Neural cell (in vitro differentiated cells): Measurements from ENCODE around the gene MS4A4E. TPM values are rescaled to one million over a fixed set of nuclear protein-coding genes. Genes with fewer than 3 reads are reported as not detected.

ENCODE experiments used
- H2AFZ ChIP-seq: fragments of 200-600, 300-800 bp; sonication (generic), shearing (Covaris generic); 2 replicates; pipeline ENCODE4 v1.6.0; 2014; ENCODE audit warnings: low read depth, mild to moderate bottlenecking, antibody characterized with exemption, low read length, moderate library complexity
- H3F3A ChIP-seq: fragments of 200-600 bp; shearing (Covaris generic); 2 replicates; pipeline ENCODE4 v1.6.1; 2016; ENCODE audit warnings: mild to moderate bottlenecking, moderate library complexity, mixed read lengths, antibody characterized with exemption, low read length; ENCODE audit not compliant: insufficient read depth, poor library complexity, severe bottlenecking
- H3K27ac ChIP-seq: fragments of 200-600, 300-800 bp; sonication (generic), shearing (Covaris generic); 2 replicates; pipeline ENCODE4 v1.5.1; 2014; ENCODE audit warnings: mild to moderate bottlenecking, low read length, moderate library complexity
- H3K27me3 ChIP-seq: fragments of 300-800, 200-600 bp; sonication (generic), shearing (Covaris generic); 2 replicates; pipeline ENCODE4 v1.6.0; 2014; ENCODE audit warnings: mild to moderate bottlenecking, low read depth, low read length, moderate library complexity; ENCODE audit not compliant: insufficient read depth
- H3K36me3 ChIP-seq: fragments of 300-800, 200-600 bp; sonication (generic), shearing (Covaris generic); 2 replicates; pipeline ENCODE4 v1.5.1; 2014; ENCODE audit warnings: mild to moderate bottlenecking, antibody characterized with exemption, low read length, moderate library complexity; ENCODE audit not compliant: insufficient read depth
- H3K4me2 ChIP-seq: fragments of 300-800, 200-600 bp; sonication (generic), shearing (Covaris generic); 2 replicates; pipeline ENCODE4 v1.6.0; 2014; ENCODE audit warnings: mild to moderate bottlenecking, low read length
- H3K4me3 ChIP-seq: fragments of 300-800, 200-600 bp; sonication (generic), shearing (Covaris generic); 2 replicates; pipeline ENCODE4 v1.5.1; 2014; ENCODE audit warnings: mild to moderate bottlenecking, low read length, moderate library complexity
- H3K79me2 ChIP-seq: fragments of 200-600 bp; shearing (Covaris generic); replicated peaks from 2 replicates; pipeline ENCODE4 v1.6.0; 2014; ENCODE audit warnings: mild to moderate bottlenecking, low read length, moderate library complexity; ENCODE audit not compliant: insufficient read depth
- H3K9ac ChIP-seq: fragments of 300-800, 200-600 bp; sonication (generic), shearing (Covaris generic); 2 replicates; pipeline ENCODE4 v1.6.1; 2016; ENCODE audit warnings: mild to moderate bottlenecking, low read length, mixed read lengths
- H3K9me2 ChIP-seq: fragments of 200-600 bp; shearing (Covaris generic); 2 replicates; pipeline ENCODE4 v1.6.1; 2016; ENCODE audit warnings: mild to moderate bottlenecking, low read length, mixed read lengths; ENCODE audit not compliant: insufficient read depth
- H3K9me3 ChIP-seq: fragments of 200-600, 300-800 bp; sonication (generic), shearing (Covaris generic); 2 replicates; pipeline ENCODE4 v1.6.1; 2016; ENCODE audit warnings: mild to moderate bottlenecking, mixed run types, low read length, moderate library complexity, mixed read lengths
- H4K20me1 ChIP-seq: fragments of 200-600 bp; shearing (Covaris generic); 2 replicates; pipeline ENCODE4 v1.6.1; 2016; ENCODE audit warnings: mild to moderate bottlenecking, mixed run types; ENCODE audit not compliant: insufficient read depth
- EP300 ChIP-seq: fragments of 450-650 bp; conservative IDR thresholded peaks from 2 replicates; pipeline ENCODE4 v1.6.1; 2014; ENCODE audit warnings: antibody characterized with exemption, mild to moderate bottlenecking, moderate library complexity; ENCODE audit not compliant: poor library complexity, severe bottlenecking
- EZH2 ChIP-seq: fragments of 200-600, 300-800 bp; shearing (Covaris generic), sonication (generic); IDR thresholded peaks from 2 replicates; pipeline ENCODE4 v1.6.1; 2014; ENCODE audit warnings: antibody characterized with exemption, low read length, borderline replicate concordance, mild to moderate bottlenecking; ENCODE audit not compliant: insufficient read depth, poor library complexity, severe bottlenecking
- MXI1 ChIP-seq: fragments of 450-650 bp; conservative IDR thresholded peaks from 2 replicates; pipeline ENCODE4 v1.6.1; 2014; ENCODE audit warnings: antibody characterized with exemption, mild to moderate bottlenecking; ENCODE audit not compliant: poor library complexity, severe bottlenecking
- POLR2AphosphoS5 ChIP-seq: IDR thresholded peaks from 2 replicates; pipeline ENCODE4 v1.6.1; 2012
- RAD21 ChIP-seq: fragments of 450-650 bp; conservative IDR thresholded peaks from 2 replicates; pipeline ENCODE4 v1.6.1; 2014; ENCODE audit warnings: antibody characterized with exemption, mild to moderate bottlenecking, moderate library complexity
- REST ChIP-seq: IDR thresholded peaks from 2 replicates; pipeline ENCODE4 v1.6.1; 2012; ENCODE audit warnings: borderline replicate concordance
- SMC3 ChIP-seq: fragments of 450-650 bp; conservative IDR thresholded peaks from 2 replicates; pipeline ENCODE4 v1.6.1; 2014; ENCODE audit warnings: antibody characterized with exemption, mild to moderate bottlenecking, moderate library complexity; ENCODE audit not compliant: poor library complexity
- TAF1 ChIP-seq: IDR thresholded peaks from 2 replicates; pipeline ENCODE4 v1.6.1; 2012; ENCODE audit warnings: low read depth
- polyA plus RNA-seq: library from polyadenylated mRNA; depleted of rRNA; stranded (reverse); fragments of >200 nt; gene quantifications from 2 replicates; pipeline ENCODE4 v1.2.3, GENCODE V29; 2014
- TF ChIP-seq, protein P1 (sequence below): fragments of 450-650 bp; IDR thresholded peaks from 2 replicates; pipeline ENCODE4 v1.5.1; 2014; ENCODE audit warnings: antibody characterized with exemption, mild to moderate bottlenecking, moderate library complexity; ENCODE audit not compliant: poor library complexity, severe bottlenecking

MS4A4E gene
- polyA plus RNA-seq, 1 donor from 2014 or later: not detected

DNA sequence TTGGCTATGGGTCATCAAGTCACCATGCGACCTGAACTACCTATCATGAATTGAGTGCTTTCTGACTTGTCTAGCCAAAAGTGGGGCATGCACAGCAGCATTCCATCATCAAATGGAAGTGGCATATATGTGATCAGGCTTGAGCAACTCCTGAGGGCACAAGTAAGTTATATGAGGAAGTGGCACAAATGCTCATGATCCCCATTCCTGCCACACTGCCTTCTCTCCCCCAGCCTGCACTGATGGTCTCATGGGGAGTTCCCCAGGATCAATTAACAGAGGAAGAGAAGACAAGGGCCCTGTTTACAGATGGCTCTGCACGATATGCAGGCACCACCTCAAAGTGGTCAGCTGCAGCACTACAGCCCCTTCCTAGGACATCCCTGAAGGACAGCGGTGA, 21.8 kb downstream of the MS4A4E start:
- Histone ChIP-seq H4K20me1 (no peaks in the 10 kb centered on the region), H3K4me3 (no peak overlapping the region), H2AFZ (no peak overlapping the region), H3K4me2 (no peak overlapping the region), H3K27ac (no peak overlapping the region), H3K9me3 (no peaks in the 10 kb centered on the region), H3K36me3 (no peaks in the 10 kb centered on the region), H3K79me2 (no peaks in the 10 kb centered on the region), H3K9ac (no peak overlapping the region), H3F3A (no peaks in the 10 kb centered on the region), H3K9me2 (no peaks in the 10 kb centered on the region), H3K27me3 (no peaks in the 10 kb centered on the region)
- TF ChIP-seq MXI1: no peak
- TF ChIP-seq RAD21: no peak
- TF ChIP-seq POLR2AphosphoS5: no peak
- TF ChIP-seq REST: no peak
- TF ChIP-seq EP300: no peak
- no peak for TF ChIP-seq EZH2
- TF ChIP-seq, protein P1, sequence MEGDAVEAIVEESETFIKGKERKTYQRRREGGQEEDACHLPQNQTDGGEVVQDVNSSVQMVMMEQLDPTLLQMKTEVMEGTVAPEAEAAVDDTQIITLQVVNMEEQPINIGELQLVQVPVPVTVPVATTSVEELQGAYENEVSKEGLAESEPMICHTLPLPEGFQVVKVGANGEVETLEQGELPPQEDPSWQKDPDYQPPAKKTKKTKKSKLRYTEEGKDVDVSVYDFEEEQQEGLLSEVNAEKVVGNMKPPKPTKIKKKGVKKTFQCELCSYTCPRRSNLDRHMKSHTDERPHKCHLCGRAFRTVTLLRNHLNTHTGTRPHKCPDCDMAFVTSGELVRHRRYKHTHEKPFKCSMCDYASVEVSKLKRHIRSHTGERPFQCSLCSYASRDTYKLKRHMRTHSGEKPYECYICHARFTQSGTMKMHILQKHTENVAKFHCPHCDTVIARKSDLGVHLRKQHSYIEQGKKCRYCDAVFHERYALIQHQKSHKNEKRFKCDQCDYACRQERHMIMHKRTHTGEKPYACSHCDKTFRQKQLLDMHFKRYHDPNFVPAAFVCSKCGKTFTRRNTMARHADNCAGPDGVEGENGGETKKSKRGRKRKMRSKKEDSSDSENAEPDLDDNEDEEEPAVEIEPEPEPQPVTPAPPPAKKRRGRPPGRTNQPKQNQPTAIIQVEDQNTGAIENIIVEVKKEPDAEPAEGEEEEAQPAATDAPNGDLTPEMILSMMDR: no peak
- no peak for TF ChIP-seq TAF1
- TF ChIP-seq SMC3: no peak

DNA sequence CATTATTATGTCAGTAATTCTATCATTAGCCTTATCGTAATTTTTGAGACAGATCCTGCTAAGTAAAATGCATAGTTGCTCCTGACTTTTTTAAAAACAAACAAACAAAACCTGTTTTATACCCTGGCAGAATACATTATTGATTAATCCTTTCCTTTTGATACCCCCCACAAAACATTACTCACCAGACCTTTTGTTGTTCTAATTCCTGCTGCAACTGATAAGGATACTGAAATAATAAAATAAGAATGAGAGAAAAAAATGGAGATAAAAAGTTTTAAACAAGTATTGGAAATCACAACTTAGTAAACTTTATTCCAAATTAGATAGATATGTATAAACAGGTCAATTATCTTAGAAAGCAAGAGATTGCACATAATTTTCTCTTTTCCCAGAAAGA, 28.6 kb downstream of the MS4A4E start:
- Histone ChIP-seq H2AFZ (no peak overlapping the region), H3K27ac (no peak overlapping the region), H3K9me3 (no peaks in the 10 kb centered on the region), H3K79me2 (no peaks in the 10 kb centered on the region), H3K36me3 (no peaks in the 10 kb centered on the region), H3K4me2 (no peak overlapping the region), H3K9ac (no peak overlapping the region), H3K9me2 (no peaks in the 10 kb centered on the region), H3K27me3 (no peaks in the 10 kb centered on the region), H3F3A (no peaks in the 10 kb centered on the region), H4K20me1 (no peaks in the 10 kb centered on the region), H3K4me3 (no peak overlapping the region)
- TF ChIP-seq, protein P1: no peak
